Endothelial cell of umbilical vein (primary cell): ENCODE measurements around the gene AGFG1.

Source experiments
- EZH2 ChIP-seq: IDR thresholded peaks from 2 replicates; pipeline ENCODE4 v1.6.1; 2012; ENCODE audit warnings: borderline replicate concordance, low read depth, mild to moderate bottlenecking, moderate library complexity, low read length, inconsistent platforms; ENCODE audit not compliant: severe bottlenecking
- POLR2A ChIP-seq: IDR thresholded peaks from 2 replicates; pipeline ENCODE4 v1.6.1; 2012; ENCODE audit warnings: low read depth, mild to moderate bottlenecking, control low read depth, low read length
- TF ChIP-seq, protein P1 (sequence below), 2 donors: IDR thresholded peaks; 1 replicate in 1 of 2; 2 replicates in 1 of 2; pipeline ENCODE4 v1.5.1; 2011; ENCODE audit warnings: low read length in 2 of 2, mild to moderate bottlenecking in 2 of 2, moderate library complexity in 2 of 2, control low read depth in 1 of 2, inconsistent platforms in 1 of 2, low read depth in 1 of 2; ENCODE audit not compliant: insufficient read depth in 1 of 2; ENCODE audit errors: extremely low read depth in 1 of 2

DNA sequence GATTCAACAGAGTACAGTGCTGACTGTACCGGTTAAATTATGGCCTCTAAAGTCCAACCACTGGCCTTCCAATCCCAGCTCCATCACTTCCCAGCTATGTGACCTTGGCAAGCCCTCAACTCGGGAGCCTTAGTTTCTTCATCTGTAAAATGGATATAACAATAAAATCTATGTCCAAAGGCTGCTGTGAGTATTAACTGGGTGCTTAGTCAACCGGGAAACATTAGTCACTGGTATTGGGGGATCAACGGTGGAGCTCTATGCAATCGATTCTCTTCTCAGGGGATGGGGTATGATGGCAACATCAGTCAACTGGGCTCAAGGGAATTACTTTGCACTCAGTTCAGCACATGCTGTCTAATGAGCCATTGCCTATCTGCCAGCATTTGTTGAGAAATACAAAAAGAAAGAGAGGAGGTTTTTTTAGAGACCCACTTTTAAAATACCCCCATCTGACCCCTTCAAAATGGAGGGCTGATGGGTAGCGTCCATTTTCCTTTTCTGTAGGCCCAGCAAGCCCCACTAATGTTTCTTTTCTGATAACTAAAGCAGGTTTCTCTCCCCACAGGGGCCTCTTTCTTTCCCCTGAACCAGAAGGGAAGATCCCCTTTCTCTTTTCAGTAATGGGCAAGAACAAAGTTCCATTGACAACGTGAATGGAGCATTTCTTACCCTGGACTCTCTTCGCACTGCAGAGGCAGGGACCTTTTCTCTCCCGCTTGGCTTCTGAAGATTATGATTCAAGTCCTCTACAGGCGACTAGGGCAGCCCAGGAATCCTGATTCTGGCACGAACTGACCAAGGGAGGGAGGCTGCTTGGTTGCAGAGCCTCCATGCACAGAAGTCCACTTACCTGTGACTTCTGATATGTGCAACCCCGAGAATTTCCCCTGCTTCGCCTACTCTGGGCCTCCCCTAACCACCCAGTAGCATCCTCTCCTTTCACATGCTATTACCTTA lies 8.7 kb upstream of the AGFG1 start:
- TF ChIP-seq POLR2A (no peak), EZH2 (no peak)
- TF ChIP-seq, protein P1, sequence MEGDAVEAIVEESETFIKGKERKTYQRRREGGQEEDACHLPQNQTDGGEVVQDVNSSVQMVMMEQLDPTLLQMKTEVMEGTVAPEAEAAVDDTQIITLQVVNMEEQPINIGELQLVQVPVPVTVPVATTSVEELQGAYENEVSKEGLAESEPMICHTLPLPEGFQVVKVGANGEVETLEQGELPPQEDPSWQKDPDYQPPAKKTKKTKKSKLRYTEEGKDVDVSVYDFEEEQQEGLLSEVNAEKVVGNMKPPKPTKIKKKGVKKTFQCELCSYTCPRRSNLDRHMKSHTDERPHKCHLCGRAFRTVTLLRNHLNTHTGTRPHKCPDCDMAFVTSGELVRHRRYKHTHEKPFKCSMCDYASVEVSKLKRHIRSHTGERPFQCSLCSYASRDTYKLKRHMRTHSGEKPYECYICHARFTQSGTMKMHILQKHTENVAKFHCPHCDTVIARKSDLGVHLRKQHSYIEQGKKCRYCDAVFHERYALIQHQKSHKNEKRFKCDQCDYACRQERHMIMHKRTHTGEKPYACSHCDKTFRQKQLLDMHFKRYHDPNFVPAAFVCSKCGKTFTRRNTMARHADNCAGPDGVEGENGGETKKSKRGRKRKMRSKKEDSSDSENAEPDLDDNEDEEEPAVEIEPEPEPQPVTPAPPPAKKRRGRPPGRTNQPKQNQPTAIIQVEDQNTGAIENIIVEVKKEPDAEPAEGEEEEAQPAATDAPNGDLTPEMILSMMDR (IDR thresholded peaks at IDR 0.05; ENCODE audit: extremely low read depth in 1 of 2, insufficient read depth in 1 of 2, low read depth in 1 of 2, low read length in 2 of 2), result no peak
